DLD1 (cell line): ENCODE measurements around the gene ZNF507.
"Not testable (repeated sequence)": the region's sequence is repeated elsewhere in the genome, so short reads cannot be mapped to it uniquely, and the experiment has no call there.

ENCODE experiments used
- in situ Hi-C: cut with HindIII; loops from 2 replicates; pipeline ENCODE4 v1.10.0; 2017; ENCODE audit warnings: low sequenced_read_pairs

Gene ZNF507

GRCh38 chr19:32406161-32407003 lies 61.0 kb downstream of the ZNF507 start:
- in situ Hi-C loops, result no loop called here

GRCh38 chr19:32407004-32407992 lies 61.9 kb downstream of the ZNF507 start:
- in situ Hi-C loops, result no loop called here

- in situ Hi-C loops, result no loop called here
Observed at GRCh38 chr19:32415246-32415645, 69.8 kb downstream of the ZNF507 start.

GRCh38 chr19:32415669-32416068 lies 70.3 kb downstream of the ZNF507 start:
- in situ Hi-C loops, result no loop called here

GRCh38 chr19:32416749-32417456 lies 71.5 kb downstream of the ZNF507 start:
- in situ Hi-C loops, result no loop called here

GRCh38 chr19:32418155-32418554 lies 72.7 kb downstream of the ZNF507 start:
- in situ Hi-C loops, result no loop called here

GRCh38 chr19:32421589-32422361 lies 76.4 kb downstream of the ZNF507 start:
- in situ Hi-C loops, result no loop called here

GRCh38 chr19:32422435-32422834 lies 77.0 kb downstream of the ZNF507 start:
- in situ Hi-C loops, result no loop called here

- in situ Hi-C loops, result not testable (repeated sequence)
Observed at GRCh38 chr19:32423944-32424343, 78.5 kb downstream of the ZNF507 start.

GRCh38 chr19:32427536-32427935 lies 82.1 kb downstream of the ZNF507 start:
- in situ Hi-C loops, result no loop called here

GRCh38 chr19:32436692-32437091 lies 91.3 kb downstream of the ZNF507 start:
- in situ Hi-C loops, result no loop called here

- in situ Hi-C loops, result no loop called here
Observed at GRCh38 chr19:32437096-32437495, 91.7 kb downstream of the ZNF507 start.
